ENCODE results near the gene KRT33B. TPM values are rescaled to one million over a fixed set of nuclear protein-coding genes. Genes with fewer than 3 reads are reported as not detected.

Gene KRT33B
- total RNA-seq, 1 experiment from 2014 or later, result not detected

GRCh38 chr17:41338961-41339485, 30.6 kb downstream of the KRT33B start:
- Histone ChIP-seq H2BK20ac (ENCODE audit: low read depth, low read length, poor library complexity, severe bottlenecking) (no peak overlapping the region), H2AFZ (ENCODE audit: low read length) (no peak overlapping the region), H3K23ac (ENCODE audit: insufficient read length, low read depth, low read length) (no peak overlapping the region), H3K9me3 (ENCODE audit: control insufficient read depth, low read depth, low read length) (no peaks in the 10 kb centered on the region), H3K79me2 (ENCODE audit: insufficient read depth, low read length) (no peaks in the 10 kb centered on the region), H4K5ac (ENCODE audit: insufficient read length, low read depth, low read length) (no peak overlapping the region), H3K23me2 (ENCODE audit: insufficient read length, low read depth, low read length, poor library complexity, severe bottlenecking) (no peaks in the 10 kb centered on the region), H3K56ac (ENCODE audit: insufficient read length, low read depth, low read length) (no peak overlapping the region), H3K9ac (ENCODE audit: extremely low read depth, insufficient read length, low read length) (no peak overlapping the region), H2BK12ac (ENCODE audit: insufficient read length, low read depth, low read length) (no peak overlapping the region), H2AK5ac (ENCODE audit: insufficient read length, low read length) (no peak overlapping the region), H3K27ac (ENCODE audit: insufficient read length, low read depth, low read length) (no peak overlapping the region), H3K79me1 (ENCODE audit: insufficient read depth, low read depth, low read length, poor library complexity, severe bottlenecking) (no peaks in the 10 kb centered on the region), H4K8ac (replicated peaks; ENCODE audit: insufficient read length, low read depth, low read length) (no peak overlapping the region), H3K4me1 (ENCODE audit: insufficient read depth, low read length) (no peaks in the 10 kb centered on the region), H3K14ac (ENCODE audit: insufficient read depth, low read length) (no peak overlapping the region), H3K4ac (ENCODE audit: low read depth, low read length) (no peak overlapping the region), H3K4me2 (ENCODE audit: insufficient read depth, insufficient read length, low read length) (no peak overlapping the region), H2BK15ac (ENCODE audit: low read depth, low read length) (no peak overlapping the region), H3K27me3 (ENCODE audit: insufficient read depth, low read length) (no peaks in the 10 kb centered on the region), H2BK120ac (ENCODE audit: low read depth, low read length, poor library complexity, severe bottlenecking) (no peak overlapping the region), H2BK5ac (ENCODE audit: insufficient read length, low read length) (no peak overlapping the region), H4K20me1 (ENCODE audit: control insufficient read depth, insufficient read depth, insufficient read length) (no peaks in the 10 kb centered on the region), H3T11ph (ENCODE audit: low read length) (no peak overlapping the region), H3K18ac (ENCODE audit: insufficient read length, low read depth, low read length) (no peak overlapping the region), H4K91ac (ENCODE audit: insufficient read length, low read depth, low read length) (no peak overlapping the region)
- Mint-ChIP-seq H3K9me3 (peaks cover 13 to 20% of the 10 kb centered on the region in 2 experiments), H3K36me3 (ENCODE audit: insufficient read depth in 1 of 3, low read depth in 3 of 3) (peaks cover 2 to 19% (median 3%) of the 10 kb centered on the region in 3 experiments), H3K4me3 (no peak overlapping the region), H3K27ac (no peak overlapping the region), H3K27me3 (ENCODE audit: low read depth) (peaks cover 17% of the 10 kb centered on the region), H3K4me1 (peaks cover 0 to 7% of the 10 kb centered on the region in 2 experiments; a peak in 3 of 4 replicates)
- TF ChIP-seq CTCF (conservative IDR thresholded peaks at IDR 0.05), result no peak
- no CpG with 5 or more reads among the region's 5 CpGs for WGBS (ENCODE audit: extremely low coverage, insufficient read length, low lambda C conversion rate)
- no peak for DNase-seq

Measured in H9 (cell line).